ENCODE data around the gene SARM1.
"Not testable (repeated sequence)": the region's sequence is repeated elsewhere in the genome, so short reads cannot be mapped to it uniquely, and the experiment has no call there.

DNA sequence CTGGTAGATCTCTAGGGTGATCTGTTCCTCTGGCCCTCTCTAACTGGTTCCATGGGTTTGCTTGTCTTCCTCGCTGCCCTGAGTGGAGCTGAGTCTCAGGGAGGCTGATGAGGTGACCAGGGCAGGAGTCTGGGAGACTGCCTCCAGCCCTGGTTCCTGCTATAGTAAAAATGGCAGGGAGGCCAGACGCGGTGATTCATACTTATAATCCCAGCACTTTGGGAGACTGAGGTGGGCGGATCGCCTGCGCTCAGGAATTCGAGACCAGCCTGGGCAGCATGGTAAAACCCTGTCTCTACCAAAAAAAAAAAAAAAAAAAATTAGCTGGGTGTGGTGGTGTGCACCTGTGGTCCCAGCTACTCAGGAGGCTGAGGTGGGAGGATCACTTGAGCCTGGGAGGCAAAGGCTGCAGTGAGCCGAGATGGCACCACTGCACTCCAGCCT is 32.7 kb upstream of the SARM1 start:
- not testable (repeated sequence) for TF ChIP-seq CTCF (IDR thresholded peaks at IDR 0.05); POLR2AphosphoS5 (IDR thresholded peaks at IDR 0.05; ENCODE audit: low read depth, low read length)
- TF ChIP-seq, protein P1, sequence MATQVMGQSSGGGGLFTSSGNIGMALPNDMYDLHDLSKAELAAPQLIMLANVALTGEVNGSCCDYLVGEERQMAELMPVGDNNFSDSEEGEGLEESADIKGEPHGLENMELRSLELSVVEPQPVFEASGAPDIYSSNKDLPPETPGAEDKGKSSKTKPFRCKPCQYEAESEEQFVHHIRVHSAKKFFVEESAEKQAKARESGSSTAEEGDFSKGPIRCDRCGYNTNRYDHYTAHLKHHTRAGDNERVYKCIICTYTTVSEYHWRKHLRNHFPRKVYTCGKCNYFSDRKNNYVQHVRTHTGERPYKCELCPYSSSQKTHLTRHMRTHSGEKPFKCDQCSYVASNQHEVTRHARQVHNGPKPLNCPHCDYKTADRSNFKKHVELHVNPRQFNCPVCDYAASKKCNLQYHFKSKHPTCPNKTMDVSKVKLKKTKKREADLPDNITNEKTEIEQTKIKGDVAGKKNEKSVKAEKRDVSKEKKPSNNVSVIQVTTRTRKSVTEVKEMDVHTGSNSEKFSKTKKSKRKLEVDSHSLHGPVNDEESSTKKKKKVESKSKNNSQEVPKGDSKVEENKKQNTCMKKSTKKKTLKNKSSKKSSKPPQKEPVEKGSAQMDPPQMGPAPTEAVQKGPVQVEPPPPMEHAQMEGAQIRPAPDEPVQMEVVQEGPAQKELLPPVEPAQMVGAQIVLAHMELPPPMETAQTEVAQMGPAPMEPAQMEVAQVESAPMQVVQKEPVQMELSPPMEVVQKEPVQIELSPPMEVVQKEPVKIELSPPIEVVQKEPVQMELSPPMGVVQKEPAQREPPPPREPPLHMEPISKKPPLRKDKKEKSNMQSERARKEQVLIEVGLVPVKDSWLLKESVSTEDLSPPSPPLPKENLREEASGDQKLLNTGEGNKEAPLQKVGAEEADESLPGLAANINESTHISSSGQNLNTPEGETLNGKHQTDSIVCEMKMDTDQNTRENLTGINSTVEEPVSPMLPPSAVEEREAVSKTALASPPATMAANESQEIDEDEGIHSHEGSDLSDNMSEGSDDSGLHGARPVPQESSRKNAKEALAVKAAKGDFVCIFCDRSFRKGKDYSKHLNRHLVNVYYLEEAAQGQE (IDR thresholded peaks at IDR 0.05; ENCODE audit: insufficient read depth in 1 of 2, low read depth in 2 of 2, low read length in 1 of 2) = not testable (repeated sequence)

Data from Panc1 (cell line).